ENCODE measurements around the gene TMEM214.
"Not testable (repeated sequence)": the region's sequence is repeated elsewhere in the genome, so short reads cannot be mapped to it uniquely, and the experiment has no call there.

TMEM214 gene

DNA sequence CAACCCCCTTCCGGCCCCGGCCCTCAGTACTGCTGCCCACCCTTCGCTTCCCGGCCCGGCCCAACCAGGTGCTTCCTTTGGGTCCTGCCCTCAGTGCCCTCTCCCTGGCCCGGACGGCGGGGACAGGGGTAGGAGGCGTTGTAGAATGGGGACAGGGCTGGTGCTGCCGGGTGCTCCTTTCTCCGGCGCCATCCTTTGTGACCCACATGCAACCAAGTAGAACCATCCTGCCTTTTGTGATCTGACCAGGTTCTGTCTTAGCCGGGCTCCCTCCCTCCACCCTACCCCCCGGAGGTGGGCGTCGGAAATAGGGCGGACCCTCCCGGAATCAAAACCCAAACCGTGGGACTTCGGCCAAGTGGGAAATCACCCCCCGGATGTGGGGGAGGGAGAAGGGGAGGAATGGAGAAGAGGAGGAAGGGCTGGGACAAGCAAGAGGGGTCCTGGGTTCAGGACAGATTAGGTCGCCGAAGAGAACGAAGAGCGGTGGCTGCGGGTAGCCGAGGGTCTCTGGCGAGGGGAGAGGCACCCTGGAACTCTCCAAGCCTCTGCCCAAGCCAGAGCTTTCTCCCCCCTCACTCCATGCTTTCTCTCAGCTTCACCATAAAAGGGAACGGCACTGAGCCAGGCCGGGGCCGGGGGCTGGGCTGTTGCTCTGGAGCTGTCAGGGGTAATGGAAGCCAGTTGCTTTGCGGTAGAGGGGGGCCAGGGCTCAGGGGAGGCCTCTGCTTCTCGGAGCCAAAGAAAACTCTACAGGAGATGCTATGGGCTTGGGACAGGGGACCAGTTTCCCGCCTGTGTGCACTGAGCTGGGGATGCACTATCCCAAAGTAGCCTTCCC is 39.4 kb downstream of the TMEM214 start:
- DNase-seq, result no peak

DNA sequence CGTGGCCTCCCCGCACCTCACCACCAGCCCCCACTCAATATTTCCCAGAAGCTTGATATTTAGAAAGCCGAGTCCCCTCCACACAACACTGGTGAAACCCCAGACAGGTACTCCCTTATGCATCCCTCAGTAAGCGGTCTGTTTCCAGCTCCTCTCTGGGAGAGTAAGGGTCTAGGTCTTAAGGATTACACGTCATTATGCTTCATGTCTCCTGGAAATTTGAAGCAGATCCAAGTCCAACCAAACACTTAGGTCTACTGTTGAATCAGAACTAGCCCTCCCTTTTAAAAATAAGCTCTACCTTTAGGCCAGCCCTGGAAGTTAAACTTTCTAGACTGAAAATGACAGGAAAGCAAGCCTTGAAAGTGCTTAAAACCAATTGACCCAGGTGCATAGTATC is 40.2 kb downstream of the TMEM214 start:
- DNase-seq, result no peak

DNA sequence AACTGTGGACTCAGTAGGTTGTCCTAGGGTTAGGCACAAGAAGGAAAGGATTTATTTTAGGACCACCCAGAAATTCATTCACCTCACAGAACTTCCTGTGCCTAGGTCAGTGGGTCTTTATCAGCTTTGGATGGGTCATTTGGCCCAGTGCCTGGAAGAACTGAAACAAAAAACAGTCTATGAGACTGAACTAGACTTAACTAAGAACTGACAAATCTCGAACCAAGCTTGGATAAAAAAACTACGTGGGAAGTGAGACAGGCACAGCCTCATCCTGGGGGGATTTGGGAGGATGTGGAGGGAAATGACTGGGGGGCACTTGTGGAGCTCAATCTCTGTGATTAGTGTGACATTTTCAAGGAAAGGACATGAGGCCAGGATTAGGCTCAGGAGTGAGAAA is 41.0 kb downstream of the TMEM214 start:
- no peak for DNase-seq

DNA sequence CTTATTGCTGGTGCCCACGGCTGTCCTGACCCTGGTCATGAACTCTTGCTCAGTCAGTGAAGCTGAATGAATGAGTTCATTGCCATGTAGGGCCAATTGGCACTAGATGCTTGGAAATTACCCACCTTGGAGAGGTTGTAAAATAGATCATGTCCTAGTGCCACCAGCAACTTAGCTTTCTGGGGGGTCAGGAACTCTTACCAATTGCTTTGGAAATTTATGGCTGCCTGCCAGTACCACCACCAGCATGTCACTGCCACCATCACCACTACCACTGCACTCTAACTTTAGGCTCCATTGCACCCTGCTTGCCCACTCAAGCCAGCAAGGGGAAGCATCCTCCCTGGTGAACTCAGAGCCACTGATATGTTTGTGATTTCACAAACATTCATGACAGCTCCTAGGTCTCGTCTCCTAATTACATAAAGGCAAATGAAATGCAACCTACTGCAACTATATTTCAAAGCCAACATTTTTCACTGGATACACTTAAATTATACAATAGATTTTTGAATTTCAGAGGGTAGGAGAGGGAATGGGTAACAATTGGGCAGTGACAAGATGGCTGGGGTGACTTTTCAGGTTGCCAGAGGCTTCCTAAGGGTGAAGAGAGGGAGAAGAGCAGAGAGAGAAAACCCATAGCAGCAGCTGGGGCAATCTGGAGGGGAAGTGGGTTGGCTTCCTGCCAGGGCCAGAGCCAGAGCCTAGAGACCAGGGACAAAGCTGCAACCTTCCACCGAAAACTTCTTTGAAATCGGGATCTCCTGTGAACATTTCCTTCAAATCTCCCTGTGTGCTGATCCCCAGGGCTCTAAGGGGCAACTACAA is 42.2 kb downstream of the TMEM214 start:
- peak; percentile 17 to 90 for DNase-seq

DNA sequence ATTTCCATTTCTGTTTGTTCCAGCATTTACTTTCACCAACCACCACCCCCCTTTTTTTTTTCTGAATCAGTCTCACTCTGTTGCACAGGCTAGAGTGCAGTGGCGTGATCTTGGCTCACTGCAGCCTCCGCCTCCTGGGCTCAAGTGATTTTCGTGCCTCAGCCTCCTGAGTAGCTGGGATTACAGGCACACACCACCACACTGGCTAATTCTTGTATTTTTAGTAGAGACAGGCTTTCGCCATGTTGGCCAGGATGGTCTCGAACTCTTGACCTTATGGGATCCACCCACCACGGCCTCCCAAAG is 42.8 kb downstream of the TMEM214 start:
- DNase-seq, result not testable (repeated sequence)

DNA sequence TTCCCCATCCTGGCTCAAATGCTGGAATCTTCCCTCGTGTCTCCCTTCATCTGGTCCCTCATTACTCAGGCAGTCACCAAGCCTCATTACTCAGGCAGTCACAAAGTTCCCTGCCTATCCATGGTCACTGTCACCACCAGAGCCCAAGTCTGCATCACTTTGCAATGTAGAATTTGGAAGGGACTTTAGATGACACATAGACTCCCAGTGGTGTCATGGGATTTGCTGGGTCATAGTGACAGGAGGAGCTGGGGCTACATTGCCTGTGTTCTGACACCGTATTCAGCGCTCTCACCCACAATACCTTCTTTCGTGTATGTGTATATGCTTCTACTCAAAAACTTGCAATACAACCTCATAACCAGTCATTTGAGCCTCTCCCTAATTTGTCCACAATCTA is 43.6 kb downstream of the TMEM214 start:
- no peak for DNase-seq

DNA sequence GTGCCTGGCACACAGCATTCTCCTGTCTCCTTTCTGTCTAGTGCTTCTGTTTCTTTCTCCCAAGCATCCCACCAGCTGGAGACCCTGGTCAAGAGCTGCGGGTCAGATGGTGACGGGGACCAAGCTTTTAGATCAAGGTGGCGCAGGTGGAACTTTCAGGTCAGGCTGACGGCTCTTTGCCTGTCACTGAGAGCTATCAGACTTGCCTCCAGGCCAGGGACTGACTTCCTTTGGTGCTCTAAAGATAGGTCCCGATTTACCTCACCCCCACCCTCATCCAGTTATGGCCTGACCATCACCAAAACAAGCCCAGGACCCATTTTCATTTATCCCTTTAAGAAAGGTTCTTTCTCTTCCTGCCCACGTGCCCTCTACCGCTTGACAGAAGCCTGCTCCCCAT is 44.5 kb downstream of the TMEM214 start:
- DNase-seq, result no peak

DNA sequence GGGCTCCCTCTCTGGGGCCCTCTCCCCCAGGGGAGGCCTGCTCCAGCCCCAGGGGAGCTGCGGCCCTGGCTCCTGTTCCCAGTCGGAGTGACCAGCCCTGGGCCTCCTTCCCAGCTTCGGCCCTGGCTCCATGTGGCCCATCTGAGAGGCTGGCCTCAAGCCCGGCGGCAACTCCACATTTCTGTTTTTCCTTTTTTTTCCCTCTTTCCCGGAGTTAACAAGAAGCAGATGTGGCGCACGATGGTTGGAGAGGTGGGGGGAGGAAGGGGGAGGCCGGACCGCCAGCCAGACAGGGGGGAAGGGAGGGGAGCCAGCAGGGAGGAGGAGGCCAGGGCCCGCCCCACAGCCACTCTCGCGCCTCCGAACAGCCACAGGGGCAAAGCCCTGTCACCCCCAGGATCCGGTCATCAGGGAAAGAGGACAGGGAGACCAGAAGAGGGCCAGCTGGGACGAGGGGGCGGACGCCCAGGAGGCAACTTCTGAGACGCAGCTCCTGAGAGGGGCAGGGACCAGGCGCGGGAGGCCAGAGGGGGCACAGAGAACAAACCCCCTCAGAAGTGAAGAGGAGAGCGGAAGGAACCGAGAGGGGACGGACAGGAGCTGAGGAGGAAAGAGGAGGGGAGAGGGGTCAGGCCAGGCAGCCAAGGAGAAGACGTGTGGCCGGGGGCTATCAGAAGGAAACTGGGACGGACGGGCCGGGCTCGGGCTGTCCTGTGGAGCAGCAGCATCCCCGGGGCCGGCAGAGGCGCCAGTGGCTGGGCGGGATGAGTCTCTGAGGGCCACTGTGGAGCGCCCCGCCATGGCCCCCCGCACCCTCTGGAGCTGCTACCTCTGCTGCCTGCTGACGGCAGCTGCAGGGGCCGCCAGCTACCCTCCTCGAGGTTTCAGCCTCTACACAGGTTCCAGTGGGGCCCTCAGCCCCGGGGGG is 45.8 kb downstream of the TMEM214 start, which contains the start of gene EMILIN1:
Gene EMILIN1 (plus strand): TSS at position 349 of the 928 bp plus-strand sequence. CDS start 451 bp downstream, at position 800.
- no peak for DNase-seq

DNA sequence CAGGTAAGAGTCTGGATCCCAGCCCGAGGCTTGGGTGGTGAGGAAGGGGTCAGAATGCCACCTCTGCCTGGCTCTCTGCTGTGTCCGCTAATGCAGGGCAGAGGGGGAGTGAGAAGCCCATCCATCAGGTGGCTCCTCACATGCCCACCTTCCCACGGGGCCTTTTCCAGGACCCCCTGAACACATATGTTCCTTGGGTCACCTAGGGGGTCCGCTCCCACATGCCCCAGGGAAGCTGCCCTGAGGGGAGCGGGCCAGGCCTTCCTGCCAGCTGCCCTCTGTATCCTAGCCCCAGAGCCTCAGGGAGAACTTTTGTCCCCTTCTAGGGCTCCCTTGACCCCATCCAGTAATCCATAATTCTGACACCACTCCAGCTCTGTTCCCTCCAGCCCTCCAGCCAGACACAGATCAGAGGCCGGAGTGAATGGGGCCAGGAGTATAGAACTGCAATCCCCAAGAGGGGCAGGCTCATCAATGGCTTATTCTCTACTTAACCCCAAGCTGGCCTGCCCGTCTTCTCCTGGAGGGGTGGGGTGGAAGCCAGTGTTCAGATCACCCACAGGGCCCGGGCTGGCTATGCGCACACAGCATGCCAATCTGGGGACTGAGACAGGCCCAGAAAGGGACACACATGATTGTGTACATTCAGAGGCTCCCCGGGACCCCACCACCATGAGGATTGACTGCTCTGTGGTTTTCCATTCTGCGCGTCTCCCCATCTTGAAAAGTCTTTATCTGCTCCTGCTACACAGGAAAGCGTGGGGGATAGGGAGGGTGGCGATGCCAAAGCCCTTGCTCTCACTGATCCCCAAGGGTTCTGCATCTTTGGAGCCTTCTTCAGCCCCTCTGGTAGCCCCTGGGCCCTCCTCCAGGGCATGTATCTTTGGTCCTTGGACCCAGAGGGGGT is 46.7 kb downstream of the TMEM214 start:
- no peak for DNase-seq

DNA sequence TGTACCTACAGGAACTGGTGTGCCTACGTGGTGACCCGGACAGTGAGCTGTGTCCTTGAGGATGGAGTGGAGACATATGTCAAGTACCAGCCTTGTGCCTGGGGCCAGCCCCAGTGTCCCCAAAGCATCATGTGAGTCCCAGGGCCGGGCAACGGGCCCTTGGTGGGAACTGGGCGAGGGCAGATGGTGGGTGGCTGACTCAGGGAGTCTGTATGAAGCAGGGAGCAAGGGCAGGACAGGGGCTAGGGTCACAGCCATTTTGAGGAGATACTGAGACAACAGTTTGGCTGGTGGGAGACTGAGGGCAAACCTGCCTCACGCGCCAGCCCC is 47.3 kb downstream of the TMEM214 start:
- DNase-seq, result no peak

DNA sequence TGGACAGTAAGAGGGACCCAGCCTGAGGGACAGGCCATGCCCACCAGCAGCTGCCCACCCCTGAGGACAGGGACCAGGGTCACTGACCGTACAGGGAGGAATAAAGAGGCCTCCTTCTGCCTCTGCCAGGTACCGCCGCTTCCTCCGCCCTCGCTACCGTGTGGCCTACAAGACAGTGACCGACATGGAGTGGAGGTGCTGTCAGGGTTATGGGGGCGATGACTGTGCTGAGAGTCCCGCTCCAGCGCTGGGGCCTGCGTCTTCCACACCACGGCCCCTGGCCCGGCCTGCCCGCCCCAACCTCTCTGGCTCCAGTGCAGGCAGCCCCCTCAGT is 47.8 kb downstream of the TMEM214 start:
- DNase-seq, result no peak

DNA sequence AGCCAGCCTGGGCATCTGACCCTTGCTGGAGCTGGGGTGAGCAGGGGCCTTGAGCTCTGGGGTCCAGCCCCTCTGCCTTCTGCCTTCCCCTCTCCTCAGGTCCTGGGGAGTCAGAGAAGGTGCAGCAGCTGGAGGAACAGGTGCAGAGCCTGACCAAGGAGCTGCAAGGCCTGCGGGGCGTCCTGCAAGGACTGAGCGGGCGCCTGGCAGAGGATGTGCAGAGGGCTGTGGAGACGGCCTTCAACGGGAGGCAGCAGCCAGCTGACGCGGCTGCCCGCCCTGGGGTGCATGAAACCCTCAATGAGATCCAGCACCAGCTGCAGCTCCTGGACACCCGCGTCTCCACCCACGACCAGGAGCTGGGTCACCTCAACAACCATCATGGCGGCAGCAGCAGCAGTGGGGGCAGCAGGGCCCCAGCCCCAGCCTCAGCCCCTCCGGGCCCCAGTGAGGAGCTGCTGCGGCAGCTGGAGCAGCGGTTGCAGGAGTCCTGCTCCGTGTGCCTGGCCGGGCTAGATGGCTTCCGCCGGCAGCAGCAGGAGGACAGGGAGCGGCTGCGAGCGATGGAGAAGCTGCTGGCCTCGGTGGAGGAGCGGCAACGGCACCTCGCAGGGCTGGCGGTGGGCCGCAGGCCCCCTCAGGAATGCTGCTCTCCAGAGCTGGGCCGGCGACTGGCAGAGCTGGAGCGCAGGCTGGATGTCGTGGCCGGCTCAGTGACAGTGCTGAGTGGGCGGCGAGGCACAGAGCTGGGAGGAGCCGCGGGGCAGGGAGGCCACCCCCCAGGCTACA is 49.4 kb downstream of the TMEM214 start:
- no peak for DNase-seq

DNA sequence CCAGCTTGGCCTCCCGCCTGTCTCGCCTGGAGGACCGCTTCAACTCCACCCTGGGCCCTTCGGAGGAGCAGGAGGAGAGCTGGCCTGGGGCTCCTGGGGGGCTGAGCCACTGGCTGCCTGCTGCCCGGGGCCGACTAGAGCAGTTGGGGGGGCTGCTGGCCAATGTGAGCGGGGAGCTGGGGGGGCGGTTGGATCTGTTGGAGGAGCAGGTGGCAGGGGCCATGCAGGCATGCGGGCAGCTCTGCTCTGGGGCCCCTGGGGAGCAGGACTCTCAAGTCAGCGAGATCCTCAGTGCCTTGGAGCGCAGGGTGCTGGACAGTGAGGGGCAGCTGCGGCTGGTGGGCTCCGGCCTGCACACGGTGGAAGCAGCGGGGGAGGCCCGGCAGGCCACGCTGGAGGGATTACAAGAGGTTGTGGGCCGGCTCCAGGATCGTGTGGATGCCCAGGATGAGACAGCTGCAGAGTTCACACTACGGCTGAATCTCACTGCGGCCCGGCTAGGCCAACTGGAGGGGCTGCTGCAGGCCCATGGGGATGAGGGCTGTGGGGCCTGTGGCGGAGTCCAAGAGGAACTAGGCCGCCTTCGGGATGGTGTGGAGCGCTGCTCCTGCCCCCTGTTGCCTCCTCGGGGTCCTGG is 50.1 kb downstream of the TMEM214 start:
- no peak for DNase-seq

DNA sequence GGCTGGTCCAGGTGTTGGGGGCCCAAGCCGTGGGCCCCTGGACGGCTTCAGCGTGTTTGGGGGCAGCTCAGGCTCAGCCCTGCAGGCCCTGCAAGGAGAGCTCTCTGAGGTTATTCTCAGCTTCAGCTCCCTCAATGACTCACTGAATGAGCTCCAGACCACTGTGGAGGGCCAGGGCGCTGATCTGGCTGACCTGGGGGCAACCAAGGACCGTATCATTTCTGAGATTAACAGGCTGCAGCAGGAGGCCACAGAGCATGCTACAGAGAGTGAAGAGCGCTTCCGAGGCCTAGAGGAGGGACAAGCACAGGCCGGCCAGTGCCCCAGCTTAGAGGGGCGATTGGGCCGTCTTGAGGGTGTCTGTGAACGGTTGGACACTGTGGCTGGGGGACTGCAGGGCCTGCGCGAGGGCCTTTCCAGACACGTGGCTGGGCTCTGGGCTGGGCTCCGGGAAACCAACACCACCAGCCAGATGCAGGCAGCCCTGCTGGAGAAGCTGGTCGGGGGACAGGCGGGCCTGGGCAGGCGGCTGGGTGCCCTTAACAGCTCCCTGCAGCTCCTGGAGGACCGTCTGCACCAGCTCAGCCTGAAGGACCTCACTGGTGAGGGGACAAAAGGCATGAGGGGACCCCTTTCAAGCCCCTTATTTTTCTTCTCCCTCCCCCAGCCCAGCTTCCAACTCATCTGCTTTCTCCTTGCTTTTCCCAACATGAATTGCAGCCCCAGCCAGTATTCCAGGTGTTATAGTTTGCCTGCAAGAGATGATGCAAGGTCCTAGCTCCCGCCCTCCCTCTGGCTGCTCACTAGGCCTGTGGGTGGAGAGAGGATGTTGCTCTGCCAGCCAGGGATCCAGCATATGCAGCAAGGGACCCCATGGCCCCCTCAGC is 50.9 kb downstream of the TMEM214 start:
- no peak for DNase-seq

DNA sequence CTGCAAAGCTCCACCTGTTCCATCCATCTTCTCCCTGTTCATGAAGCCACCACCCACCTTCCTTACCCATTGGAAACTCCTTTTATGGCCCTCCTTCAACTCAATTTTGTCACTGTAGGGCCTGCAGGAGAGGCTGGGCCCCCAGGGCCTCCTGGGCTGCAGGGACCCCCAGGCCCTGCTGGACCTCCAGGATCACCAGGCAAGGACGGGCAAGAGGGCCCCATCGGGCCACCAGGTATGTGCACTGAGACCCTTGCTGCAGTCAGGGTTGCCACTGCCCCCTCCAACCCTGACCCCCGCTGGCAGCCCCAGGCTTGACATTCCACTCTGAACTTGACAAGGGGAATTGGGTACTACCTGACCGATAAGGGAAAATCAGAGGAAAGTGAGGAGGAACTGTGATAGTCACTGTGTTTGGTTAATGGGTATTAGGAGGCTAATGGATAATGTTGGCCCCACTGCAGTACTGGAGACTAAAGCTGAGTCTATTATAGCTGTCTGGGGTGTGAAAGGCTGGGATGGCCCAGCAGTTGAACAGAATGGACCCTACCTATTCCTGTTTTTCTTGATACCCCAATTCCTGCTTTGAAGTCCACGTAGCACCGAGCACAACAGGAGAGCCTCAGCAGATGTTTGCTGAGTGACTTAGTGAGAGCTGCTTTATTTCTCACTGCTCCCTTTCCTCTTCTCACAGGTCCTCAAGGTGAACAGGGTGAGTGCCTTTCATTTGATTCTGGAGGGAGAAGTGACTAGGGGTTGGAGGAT is 51.7 kb downstream of the TMEM214 start:
- DNase-seq, result no peak

DNA sequence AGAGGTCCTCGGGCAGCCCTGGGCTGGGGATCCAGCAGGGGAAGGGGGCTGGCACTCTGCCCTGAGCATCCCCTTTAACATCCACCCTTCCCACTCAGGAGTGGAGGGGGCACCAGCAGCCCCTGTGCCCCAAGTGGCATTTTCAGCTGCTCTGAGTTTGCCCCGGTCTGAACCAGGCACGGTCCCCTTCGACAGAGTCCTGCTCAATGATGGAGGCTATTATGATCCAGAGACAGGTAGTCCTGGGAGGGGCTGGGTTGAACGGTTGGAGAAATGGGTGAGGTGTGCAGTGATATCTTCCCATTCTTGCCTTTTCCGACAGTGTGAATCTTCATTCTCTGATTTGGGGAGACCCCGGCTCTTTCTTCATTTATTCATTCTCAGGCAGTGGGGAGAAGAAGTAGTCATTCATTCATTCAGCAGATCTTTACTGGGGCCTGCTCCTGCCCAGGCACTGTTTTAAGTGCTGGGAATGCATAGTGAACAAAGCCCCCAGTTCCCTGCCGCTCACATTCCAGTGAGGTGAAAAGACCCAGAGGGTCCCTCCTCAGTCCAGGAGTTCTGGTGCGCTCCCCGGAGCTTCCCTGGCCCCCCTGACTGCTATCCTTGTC is 52.4 kb downstream of the TMEM214 start:
- DNase-seq, result no peak

DNA sequence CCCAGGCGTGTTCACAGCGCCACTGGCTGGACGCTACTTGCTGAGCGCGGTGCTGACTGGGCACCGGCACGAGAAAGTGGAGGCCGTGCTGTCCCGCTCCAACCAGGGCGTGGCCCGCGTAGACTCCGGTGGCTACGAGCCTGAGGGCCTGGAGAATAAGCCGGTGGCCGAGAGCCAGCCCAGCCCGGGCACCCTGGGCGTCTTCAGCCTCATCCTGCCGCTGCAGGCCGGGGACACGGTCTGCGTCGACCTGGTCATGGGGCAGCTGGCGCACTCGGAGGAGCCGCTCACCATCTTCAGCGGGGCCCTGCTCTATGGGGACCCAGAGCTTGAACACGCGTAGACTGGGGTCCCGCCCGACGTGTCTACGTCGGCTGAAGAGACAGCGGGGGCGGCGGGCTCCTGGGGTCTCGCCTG is 52.9 kb downstream of the TMEM214 start:
- peak in 1 of 2 donors; percentile 64 for DNase-seq

DNA sequence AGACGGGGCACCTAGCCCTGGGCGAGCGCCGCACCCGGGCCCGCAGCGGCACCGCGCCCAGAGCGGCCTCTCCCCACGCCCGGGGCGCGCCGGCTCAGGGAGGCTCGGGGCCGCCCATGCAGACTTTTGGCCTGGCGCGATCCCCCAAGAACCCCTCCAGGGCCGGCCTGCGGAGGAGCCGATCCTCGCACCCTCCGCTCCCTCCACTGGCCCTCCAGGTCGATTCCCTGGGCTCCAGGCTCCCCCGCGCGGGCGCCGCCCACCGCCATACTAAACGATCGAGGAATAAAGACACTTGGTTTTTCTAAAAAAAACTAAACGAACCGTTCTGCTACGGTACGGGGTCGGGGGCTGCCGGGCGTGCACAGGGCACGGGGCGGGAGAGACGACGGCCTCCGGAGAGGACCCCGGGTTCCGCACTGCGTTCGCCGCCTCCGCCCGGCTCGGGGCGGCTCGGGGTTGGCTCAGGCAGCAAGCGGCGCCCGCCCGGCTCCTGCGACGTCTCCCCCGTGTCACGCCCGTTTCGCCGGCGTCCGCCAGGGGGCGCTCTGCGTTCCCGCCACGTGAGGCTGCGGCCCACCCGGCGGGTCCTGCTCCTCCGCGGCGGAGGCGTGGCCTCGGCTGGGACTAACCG is 53.4 kb downstream of the TMEM214 start:
- peak; percentile 76 to 88 for DNase-seq

All from bone marrow (tissue), 2 donors.